ENCODE results near the gene DLGAP4.

DNA sequence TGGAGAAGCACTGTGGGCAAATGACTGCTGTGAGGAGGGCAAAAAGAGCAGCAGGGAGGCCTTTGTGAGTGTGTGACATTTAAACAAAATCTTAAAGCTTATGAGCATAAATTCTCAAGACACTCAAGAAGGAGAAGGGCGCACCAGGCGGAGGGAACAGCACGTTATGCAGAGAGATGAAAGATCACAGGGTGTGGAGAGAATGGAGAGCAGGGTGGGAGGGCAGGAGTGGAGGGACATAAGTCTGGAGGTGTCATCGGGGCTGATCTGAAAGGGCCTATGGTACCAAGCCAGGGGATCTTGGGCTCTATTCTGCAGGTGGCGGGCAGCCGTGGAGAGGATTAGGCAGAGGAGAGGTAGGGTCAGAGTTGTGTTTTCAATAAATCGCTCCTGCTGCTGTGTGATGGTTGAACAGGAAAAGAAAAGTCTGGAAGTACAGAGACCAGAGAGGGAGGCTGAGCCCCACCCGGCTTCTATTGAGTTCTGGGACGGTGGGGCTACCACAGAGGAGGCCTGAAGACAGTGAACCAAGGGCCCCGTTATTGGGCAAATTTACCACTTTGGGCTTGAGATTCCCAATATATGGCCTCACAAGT is 24.3 kb upstream of the DLGAP4 start:
- TF ChIP-seq, protein P1, sequence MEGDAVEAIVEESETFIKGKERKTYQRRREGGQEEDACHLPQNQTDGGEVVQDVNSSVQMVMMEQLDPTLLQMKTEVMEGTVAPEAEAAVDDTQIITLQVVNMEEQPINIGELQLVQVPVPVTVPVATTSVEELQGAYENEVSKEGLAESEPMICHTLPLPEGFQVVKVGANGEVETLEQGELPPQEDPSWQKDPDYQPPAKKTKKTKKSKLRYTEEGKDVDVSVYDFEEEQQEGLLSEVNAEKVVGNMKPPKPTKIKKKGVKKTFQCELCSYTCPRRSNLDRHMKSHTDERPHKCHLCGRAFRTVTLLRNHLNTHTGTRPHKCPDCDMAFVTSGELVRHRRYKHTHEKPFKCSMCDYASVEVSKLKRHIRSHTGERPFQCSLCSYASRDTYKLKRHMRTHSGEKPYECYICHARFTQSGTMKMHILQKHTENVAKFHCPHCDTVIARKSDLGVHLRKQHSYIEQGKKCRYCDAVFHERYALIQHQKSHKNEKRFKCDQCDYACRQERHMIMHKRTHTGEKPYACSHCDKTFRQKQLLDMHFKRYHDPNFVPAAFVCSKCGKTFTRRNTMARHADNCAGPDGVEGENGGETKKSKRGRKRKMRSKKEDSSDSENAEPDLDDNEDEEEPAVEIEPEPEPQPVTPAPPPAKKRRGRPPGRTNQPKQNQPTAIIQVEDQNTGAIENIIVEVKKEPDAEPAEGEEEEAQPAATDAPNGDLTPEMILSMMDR (IDR thresholded peaks at IDR 0.05 in 4 of 5, conservative IDR thresholded peaks at IDR 0.05 in 1 of 5), result no peak
- TF ChIP-seq POLR2A (IDR thresholded peaks at IDR 0.05), result no peak

Measured in gastrocnemius medialis (tissue), 4 donors.